GM19463 (cell line): ENCODE results near the gene CTTN.
A peak's percentile ranks its signal among the peaks of the same experiment; 100 is the strongest.

Source experiments
- ATAC-seq: cut with Tn5 transposase; IDR thresholded peaks from one replicate; pipeline ENCODE4 v1.9.1; 2021; ENCODE audit warnings: mild to moderate bottlenecking, moderate library complexity; ENCODE audit not compliant: unreplicated experiment

Gene CTTN

DNA sequence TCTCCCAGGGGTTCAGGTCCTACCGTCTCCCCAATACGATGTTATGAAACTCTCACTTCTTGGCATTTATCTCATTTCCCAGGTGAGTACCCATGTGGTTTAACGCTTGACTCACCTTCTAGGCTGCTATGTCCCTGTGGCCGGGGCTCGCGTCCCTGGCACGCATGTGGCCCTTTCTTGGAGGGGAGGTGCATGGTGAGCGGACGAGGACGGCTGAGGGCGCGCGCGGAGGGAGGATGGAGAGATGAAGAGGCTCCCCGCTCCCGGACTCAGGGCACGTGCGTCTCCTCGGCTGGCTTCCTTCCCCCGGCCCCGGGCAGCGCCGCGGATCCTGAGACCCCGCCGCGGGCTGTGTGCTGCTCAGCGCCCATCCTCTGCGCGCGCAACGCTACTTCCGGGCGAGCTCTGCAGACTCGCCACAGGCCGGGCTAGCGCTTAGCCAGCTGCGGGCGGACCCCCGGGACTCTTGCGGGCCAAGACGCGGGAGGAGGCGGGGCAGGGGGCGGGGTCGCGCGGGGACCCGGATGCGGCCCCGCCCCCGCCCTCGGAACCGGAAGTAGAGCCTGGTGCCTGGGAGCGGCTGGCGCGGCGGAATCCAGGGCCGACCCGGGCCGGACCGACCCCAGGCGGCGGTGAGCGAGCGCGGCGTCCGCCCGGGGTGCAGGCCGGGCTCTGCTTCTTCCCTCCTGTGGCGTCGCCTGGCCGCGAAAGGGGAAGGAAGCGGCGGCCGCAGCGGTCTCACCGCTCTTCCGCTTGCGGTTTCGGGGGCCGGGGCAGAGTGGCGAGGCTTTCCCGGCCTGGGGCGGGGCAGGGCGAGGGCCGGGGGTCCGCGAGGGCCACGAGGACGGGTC lies at the start of gene CTTN:
TSS of gene CTTN (plus strand) at position 547 of the 851 bp plus-strand sequence. CDS start 8,769 bp downstream, outside the sequence.
- peak; percentile 56 for ATAC-seq

DNA sequence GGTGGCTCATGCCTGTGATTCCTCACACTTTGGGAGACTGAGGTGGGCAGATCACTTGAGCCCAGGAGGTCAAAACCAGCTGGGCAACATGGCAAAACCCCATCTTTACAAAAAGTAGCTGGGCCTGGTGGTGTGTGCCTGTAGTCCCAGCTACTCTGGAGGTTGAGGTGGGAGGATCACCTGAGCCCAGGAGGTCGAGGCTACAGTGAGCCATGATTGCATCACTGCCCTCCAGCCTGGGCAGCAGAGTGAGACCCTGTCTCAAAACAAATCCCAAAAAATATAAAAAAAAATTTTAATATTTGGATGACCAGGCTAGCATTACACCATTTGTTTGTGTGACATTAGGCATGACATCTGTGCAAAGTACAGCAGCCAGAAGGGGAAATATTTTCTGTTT lies 49.7 kb upstream of the CTTN start:
- no peak for ATAC-seq

DNA sequence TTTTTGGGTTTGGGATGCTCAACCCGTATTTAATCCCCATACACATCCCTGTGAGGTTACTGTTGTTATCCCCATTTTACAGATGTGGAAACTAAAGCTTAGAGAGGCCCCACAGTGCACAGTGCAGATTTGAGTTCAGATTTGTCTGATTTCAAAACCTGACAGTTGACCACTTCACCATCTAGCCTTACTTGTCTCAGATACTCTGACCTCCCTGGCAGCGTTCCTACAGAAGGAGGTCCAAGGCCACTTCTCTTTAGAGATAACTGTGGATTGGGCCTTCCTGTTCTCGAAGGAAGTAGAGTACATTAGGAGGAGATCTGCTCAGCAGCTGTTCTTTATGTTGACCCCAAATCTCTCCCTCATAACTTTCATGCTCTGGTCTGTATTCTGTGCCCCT lies 46.7 kb upstream of the CTTN start:
- ATAC-seq, result no peak

DNA sequence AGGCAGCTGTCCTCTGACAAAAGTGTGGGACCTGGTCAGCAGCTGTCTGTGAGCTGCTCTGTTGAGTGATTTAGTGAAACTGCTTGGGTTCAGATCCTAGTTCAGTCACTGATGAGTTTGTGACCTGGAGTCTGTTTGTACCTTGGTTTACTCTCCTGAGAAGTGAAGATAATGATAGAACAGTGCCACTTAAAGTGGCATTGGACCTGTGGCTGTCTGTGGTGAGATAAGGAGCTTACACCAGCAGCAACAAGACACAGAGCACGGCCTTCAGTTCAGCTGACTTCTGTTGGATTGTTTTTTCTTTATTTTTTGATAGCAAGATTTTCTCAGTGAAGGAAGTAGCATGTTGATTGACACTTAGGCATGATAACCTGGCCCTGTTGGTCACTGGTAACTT lies 46.2 kb upstream of the CTTN start:
- ATAC-seq, result no peak

DNA sequence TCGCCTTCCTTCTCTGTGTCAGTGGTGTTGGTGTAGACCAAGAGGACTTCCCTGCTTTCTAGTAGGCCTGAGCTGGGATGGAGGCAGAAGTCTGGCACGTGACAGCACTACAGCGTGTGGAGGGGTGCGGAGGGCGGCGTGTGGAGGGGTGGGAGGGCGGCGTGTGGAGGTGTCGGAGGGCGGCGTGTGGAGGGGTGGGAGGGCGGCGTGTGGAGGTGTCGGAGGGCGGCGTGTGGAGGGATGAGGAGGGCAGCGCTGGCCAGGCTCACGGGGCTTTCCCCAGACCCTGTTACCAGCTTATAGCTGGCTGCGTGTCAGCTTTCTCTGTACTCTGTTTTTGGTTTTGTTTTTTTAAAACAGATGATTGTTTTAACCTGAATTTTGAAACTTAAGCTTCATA lies 45.7 kb upstream of the CTTN start:
- no peak for ATAC-seq

DNA sequence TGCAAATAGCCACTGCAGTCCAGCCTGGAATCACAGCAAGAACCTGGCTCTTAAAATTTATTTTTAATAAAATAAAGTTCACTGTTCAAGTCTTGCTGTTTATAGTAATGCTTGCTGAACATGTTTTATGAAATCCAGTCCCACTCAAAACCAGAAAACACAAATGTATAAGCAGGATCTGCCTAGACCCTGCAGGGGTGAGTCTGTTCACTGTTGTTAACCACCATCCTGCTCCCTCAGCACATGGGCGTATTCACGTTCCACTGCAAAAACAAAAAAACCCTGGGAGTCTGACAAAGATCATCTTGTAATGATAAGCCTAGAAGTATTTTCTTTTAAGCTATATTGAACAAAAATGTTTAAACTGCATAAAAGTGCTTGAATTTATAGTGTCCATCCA lies 45.0 kb upstream of the CTTN start:
- no peak for ATAC-seq

DNA sequence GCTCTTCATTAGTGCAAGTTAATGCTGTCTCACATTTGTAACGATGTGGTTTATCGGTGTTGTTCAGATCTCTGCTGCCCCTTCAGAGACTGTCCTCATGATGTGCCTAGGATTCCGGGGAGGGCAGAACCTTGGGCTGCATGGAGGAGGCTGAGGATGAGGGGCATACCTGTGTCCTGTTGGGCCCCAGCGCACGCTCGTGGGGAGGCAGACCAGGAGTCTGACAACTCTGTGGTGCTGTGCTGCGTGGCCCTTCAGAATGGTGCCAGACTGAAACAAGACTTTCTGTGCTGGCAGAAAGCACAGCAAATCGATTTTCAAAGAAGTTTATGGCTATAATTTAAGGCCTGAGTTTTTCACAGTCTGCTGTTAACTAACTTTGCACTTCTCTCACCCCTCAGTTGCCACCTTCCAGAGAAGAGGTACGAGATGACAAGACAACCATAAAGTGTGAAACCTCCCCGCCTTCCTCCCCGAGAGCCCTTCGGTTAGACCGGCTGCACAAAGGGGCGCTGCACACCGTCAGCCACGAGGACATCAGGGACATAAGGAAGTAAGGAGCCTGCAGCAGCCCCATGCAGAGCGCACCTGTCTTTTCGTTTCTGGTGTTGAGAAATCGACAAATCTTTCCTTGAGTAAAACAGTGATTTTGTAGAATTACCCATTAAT lies 44.3 kb upstream of the CTTN start:
- ATAC-seq, result no peak

DNA sequence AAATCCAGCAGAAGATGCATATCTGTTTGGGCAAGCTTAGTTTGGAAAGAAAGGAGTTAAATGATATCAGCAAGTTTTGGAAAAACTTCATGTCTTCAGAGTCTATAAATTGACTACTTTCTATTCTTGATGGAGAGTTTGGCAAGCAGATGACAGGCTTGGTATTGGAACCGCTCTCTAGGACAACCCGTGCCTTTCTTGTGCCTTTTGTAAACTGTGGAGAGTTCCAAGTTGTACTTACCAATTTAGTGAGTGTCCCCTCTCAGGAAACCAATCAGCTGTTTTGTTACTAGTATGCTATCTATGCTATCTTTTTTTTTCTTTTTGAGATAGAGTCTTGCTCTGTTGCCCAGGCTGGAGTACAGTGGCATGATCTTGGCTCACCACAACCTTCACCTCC lies 43.7 kb upstream of the CTTN start:
- ATAC-seq, result no peak

DNA sequence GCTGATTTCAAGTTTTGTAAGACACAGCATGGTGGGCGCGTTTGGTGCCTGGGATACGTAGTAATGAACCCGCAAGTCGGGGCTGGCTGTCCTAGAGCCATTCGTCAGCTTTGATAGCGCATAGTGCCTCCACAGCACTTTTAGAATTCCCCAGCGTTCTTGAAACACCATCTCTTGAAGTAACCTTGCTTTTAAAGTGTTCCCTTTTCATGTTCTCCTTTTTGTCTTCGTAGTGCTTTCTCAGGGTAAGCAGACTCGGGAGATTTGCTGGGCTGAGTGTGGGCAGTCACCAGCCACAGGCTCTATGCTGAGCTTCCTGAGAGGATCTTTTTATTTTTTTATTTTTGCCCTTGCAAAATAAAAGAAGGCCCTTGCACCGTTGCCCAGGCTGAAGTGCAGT lies 39.6 kb upstream of the CTTN start:
- ATAC-seq, result no peak

DNA sequence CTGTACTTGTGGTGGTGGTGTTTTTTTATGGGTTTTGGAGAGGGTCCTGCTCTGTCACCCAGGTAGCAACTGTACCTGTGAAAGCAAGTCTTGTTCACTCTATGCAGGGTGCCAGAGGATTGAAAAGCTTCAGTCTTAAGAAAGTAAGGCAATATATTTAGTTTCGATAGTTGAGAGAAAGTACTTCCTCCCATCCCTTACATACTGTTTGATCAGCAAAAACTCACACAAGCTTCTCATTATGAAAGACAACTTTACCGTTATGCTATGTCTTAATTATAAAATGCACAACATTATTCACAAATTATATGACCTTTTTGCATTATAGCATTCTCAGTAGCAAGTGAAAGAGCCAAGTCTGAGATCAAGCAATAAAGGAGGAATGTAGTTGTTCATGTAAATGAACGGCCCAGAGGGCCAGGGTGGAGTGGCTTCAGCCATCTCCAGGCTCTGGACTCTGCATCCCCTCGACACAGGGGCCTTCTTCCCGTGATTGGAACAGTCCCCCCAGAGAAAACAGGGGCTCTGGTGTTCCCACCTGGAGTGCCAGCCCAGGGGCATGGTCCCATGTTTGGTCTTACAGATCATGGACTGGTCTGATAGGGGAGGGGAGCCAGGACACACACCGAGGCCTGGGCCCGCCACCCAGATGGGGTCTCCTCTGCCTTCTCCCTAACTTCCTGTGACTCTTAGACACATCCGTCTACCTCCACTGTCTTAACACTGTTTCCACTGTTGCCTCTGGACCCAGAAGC lies 38.7 kb upstream of the CTTN start:
- ATAC-seq, result no peak

DNA sequence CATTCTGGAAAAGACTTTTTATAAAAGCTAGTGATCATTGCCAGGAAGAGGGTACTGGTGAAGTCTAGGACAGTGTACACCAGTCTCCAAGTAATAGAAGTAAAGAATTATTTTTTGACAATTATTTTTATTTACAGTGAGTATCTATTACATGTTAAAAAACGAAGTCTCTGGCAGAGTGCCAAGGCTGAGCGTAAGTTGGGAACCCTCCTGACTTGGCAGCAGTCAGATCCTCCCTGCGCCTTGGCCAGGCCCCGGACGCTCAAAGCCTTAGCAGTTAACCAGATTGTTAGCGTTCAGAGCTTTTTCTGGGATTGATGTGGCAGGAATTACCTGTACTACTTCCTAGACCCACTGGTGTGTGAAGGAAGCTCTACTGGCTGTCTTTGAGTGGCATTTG lies 38.1 kb upstream of the CTTN start:
- ATAC-seq, result no peak

DNA sequence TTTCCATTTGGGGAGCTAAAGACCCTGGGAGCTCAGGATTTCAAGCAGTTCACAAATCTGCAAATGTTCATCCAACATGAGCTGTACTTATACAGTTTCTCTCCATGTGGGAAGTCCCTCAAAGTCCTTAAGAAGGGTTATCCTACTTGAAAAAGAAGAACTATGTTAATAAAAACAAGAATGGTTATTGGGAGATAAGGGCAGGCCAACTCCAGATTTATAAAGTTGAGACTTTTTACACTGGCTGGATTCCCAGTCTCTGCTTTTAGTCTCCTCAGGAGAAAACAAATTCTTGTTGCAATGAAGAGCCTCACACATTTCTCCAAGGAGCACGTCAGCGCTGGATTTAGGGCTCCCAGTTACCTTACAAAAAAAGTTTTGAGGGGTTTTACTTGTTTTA lies 34.2 kb upstream of the CTTN start:
- ATAC-seq, result no peak

DNA sequence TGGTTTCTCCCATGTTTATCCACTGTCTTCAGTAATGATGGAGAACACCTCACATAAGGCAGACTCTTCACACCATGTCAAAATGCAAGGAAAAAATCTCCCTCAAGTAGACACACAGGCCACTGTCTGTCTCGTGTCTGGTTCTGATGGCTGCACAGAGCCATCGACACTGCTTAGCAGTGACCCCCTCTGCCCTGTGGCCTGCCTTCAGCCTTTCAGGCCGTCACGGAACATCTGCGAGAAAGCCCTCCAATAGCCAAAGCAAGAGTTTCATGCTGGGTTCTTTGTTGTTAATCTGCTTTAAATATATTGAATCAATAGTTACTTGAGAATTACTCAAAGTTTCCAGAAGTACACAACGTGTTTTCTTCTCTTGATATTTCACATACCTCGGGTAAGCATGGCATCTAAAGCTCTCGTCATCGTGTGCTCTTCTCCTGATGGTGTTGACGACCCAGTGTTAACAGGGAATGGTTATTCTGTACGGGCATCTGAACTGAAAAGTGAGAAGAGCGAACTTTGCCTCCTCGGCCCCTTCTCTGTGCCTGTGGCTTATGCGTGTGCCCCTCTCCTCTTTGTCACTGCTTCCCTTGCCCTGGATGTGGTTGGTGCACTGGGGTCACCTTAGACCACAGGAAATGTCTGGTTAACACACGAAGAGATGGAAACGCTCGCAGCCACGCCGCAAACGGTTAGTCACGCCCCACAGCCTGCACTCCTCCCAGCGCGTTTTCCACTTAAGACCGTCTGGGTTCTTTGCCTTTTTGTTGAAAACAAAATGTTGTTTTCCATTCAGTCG lies 33.4 kb upstream of the CTTN start:
- ATAC-seq, result no peak

DNA sequence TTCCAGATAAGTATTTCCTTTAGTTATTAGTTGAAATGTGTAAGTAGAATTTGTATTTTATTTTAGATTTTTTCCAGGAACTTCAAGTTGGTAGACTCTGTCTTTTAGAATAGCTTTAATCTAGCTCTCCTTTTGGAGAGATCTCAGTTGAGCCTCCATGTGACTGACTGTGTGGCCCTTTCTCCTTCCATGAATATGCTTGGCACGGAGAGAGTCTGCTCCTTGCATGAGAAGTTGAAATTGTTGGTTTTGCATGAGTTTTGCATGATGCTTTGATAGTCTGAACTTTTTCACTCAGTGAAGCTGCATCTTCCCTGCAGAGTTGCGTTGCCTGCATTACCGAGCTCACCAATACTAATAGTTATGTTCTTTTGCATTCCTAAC lies 32.8 kb upstream of the CTTN start:
- ATAC-seq, result no peak

DNA sequence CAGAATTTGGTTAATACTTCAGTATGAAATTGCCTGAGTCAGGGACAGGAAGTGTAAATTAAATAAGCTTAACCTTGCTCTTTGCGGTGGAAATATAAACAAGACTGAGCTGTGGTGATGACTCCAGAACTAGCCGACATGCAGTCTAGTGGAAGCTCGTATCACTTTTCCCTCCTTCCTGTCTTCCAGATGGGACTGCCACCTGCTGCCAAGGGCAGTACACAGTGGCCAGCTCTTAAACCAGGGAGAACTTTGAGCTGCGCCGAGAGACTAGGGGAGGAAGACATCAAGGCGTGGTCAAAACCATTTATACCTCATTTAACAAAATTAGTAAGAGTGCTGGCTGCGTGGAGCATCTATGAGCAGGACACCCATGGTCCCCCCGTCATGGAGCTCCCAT lies 31.3 kb upstream of the CTTN start:
- no peak for ATAC-seq

DNA sequence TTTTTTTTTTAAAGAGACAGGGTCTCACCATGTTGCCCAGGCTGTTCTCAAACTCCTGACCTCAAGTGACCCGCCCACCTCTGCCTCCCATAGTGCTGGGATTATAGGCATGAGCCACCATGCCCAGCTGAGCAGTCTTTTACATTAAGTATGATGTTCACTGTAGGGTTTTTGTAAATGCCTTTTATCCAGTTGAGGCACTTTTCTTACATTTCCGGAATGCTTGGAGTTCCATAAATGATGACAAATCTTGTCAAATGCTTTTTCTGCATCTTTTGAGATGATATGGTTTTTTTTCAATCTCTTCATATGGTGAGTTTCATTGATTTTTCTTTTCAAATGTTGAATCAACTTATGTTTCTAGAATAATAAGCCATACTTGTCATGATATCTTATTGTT lies 29.4 kb upstream of the CTTN start:
- no peak for ATAC-seq

DNA sequence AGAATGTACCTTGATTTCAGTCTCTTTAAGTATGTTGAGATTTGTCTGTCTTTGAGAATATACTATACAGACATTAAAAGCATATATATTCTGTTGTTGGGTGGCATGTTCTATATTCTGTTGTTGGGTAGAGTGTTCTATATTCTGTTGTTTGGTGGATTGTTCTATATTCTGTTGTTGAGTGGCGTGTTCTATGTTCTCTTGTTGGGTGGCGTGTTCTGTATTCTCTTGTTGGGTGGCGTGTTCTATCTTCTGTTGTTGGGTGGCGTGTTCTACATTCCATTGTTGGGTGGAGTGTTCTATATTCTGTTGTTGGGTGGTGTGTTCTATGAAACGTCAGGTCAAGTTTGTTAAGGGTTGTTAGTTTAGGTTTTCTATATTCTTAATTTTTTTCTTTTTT lies 27.1 kb upstream of the CTTN start:
- ATAC-seq, result no peak

DNA sequence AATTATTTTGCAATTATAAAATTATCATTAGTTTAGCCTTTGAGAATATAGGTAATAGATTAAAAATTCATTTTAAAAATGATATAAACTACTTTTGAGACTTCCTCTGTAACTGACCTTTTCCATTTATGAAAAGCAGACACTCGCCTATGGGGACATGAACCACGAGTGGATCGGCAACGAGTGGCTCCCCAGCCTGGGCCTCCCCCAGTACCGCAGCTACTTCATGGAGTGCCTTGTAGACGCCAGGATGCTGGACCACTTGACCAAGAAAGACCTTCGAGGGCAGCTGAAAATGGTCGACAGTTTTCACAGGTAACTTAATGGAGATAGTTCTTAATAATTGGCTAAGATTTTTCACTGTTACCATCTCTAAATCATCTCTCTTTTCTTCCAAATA lies 26.3 kb upstream of the CTTN start:
- ATAC-seq, result no peak

DNA sequence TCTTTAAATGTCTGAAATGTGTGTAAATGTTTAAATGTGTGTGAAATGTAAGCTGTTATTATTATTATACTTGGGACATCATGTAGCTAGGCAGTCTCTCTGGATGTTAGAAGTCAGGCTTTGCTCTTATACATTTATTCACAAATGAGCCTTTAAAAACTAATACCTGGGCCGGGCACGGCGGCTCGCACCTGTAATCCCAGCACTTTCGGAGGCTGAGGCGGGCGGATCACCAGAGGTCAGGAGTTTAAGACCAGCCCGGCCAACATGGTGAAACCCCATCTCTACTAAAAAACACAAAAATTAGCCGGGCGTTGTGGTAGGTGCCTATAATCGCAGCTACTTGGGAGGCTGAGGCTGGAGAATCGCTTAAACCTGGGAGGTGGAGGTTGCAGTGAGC lies 21.7 kb upstream of the CTTN start:
- ATAC-seq, result no peak

DNA sequence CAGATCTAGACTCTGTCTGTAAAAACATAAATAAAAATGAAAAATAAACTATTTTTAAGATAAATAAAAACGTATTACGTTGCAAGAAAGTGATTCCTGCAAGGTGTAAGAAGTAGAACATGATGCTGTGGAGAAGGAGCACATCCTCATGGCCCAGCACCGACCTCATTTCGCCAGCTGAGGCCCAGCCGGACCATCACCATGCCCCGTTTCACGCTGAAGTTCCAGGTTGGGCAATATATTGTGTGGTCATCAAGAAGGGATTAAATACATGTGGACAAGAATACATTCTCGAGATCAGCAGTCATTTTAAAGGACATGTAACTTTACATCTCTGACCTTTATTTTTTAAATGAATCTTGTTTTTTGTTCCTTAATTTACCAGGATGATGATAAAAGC lies 20.7 kb upstream of the CTTN start:
- ATAC-seq, result no peak

DNA sequence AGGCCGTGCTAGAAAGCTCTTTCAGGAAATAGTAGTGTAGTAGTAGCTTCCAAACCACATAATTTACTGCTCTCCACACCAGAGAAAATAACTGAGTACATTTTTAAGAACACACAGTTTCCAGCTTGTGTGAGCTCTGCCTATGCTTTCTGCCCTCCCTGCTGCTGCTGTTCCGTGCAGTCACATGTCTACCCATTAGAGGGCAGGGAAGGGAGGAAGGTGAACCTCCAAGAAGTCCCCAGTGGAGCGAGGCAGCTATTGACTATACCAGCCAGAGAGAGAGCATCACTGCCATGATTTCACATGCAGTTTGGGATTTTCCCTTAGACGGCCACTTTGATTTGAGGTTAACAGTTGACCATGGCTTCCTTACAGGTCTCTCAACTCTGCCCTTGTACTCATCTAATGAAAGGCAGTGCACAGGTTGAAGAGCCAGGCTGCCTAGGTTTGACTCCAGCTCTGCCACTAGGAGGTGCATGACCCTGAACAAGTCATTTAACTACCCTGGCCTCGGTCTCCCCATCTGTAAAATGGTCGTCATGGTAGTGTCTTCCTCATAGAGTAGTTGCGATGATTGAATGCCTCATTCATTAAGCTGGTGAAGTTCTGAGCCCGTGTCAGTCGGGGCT lies 19.7 kb upstream of the CTTN start:
- ATAC-seq, result no peak
